GM12878 (cell line): ENCODE measurements around the gene KYAT1. TPM values are rescaled to one million over a fixed set of nuclear protein-coding genes. Genes with fewer than 3 reads are reported as not detected.

Experiments used
- ATAC-seq: fragments of 200-7000 bp; cut with Tn5 transposase; 3 replicates; pipeline ENCODE4 v1.9.1; 2020; ENCODE audit warnings: mild to moderate bottlenecking, moderate library complexity
- BruUV-seq: library from RNA; stranded (reverse); fragments of 400-500 nt; replicated peaks from 2 replicates; lab custom pipeline; 2021; lab: Mats Ljungman, UMichigan
- CTCF ChIA-PET: fragments of 300-600 bp; sonication (Branson Sonifier 250); formaldehyde crosslinking; extraction: SDS; loops from one replicate; lab custom pipeline; 2021; ENCODE audit warnings: inconsistent platforms; lab: Yijun Ruan, JAX
- POLR2A ChIA-PET: fragments of 350-600 bp; formaldehyde crosslinking; extraction: SDS; loops from one replicate; lab custom pipeline; 2021; ENCODE audit warnings: inconsistent platforms; lab: Charles Lee
- RAD21 ChIA-PET: fragments of 300-600 bp; sonication (Branson Sonifier 250); formaldehyde crosslinking; loops from one replicate; lab custom pipeline; 2023; ENCODE audit warnings: antibody characterized with exemption; ENCODE audit not compliant: unreplicated experiment; lab: Charles Lee
- SMC1A ChIA-PET: fragments of 300-600 bp; sonication (Branson Sonifier 250); formaldehyde crosslinking; loops from one replicate; lab custom pipeline; 2023; ENCODE audit not compliant: unreplicated experiment, uncharacterized antibody; lab: Charles Lee
- DNase-seq: peaks from one replicate; pipeline ENCODE4 v3.0.0-alpha.2; 2011; ENCODE audit warnings: low read depth, low spot score
- FAIRE-seq: peaks from 3 replicates; lab custom pipeline; 2011; peaks lifted over from hg19 to GRCh38; lab: Jason Lieb, UNC
- H2AFZ ChIP-seq: 2 replicates; pipeline ENCODE4 v1.6.0; 2011; ENCODE audit warnings: low read depth, low read length, control low read depth; ENCODE audit not compliant: control insufficient read depth
- H3K27ac ChIP-seq: 2 replicates; pipeline ENCODE4 v1.5.1; 2011; ENCODE audit warnings: control low read depth; ENCODE audit not compliant: control insufficient read depth, insufficient read depth
- H3K27me3 ChIP-seq, 2 experiments: replicated peaks in 1 of 2; 2 replicates each; pipeline versions ENCODE4 v1.6.0 to v1.6.1; 2011; ENCODE audit warnings: low read length in 1 of 2; ENCODE audit not compliant: control insufficient read depth in 2 of 2, insufficient read depth in 2 of 2
- H3K36me3 ChIP-seq, 2 experiments: 2 replicates each; pipeline ENCODE4 v1.5.1; 2011; ENCODE audit warnings: low read length in 1 of 2; ENCODE audit not compliant: control insufficient read depth in 2 of 2, insufficient read depth in 2 of 2
- H3K4me1 ChIP-seq: 2 replicates; pipeline ENCODE4 v1.6.1; 2011; ENCODE audit warnings: mild to moderate bottlenecking, low read length, moderate library complexity, mixed read lengths; ENCODE audit not compliant: control insufficient read depth, insufficient read depth
- H3K4me2 ChIP-seq: 2 replicates; pipeline ENCODE4 v1.6.0; 2011; ENCODE audit warnings: control low read depth; ENCODE audit not compliant: control insufficient read depth, insufficient read depth
- H3K4me3 ChIP-seq: fragments of 200-600 bp; sonication (generic); 2 replicates; pipeline ENCODE4 v1.5.1; 2016
- H3K79me2 ChIP-seq: 2 replicates; pipeline ENCODE4 v1.6.0; 2011; ENCODE audit warnings: low read length; ENCODE audit not compliant: control insufficient read depth, insufficient read depth
- H3K9ac ChIP-seq: 2 replicates; pipeline ENCODE4 v1.8.0; 2011; ENCODE audit warnings: low read length, control low read depth, mixed read lengths; ENCODE audit not compliant: control insufficient read depth, insufficient read depth
- H3K9me3 ChIP-seq: replicated peaks from 3 replicates; pipeline ENCODE4 v1.5.1; 2011; ENCODE audit warnings: mild to moderate bottlenecking, low read length; ENCODE audit not compliant: control insufficient read depth, insufficient read depth
- H4K20me1 ChIP-seq: 2 replicates; pipeline ENCODE4 v1.6.0; 2011; ENCODE audit not compliant: control insufficient read depth, insufficient read depth
- BCLAF1 ChIP-seq: fragments of 450-650 bp; IDR thresholded peaks from 2 replicates; pipeline ENCODE4 v1.6.1; 2017; ENCODE audit warnings: antibody characterized with exemption, mild to moderate bottlenecking, moderate library complexity
- BRCA1 ChIP-seq: IDR thresholded peaks from 2 replicates; pipeline ENCODE4 v1.6.1; 2011; ENCODE audit warnings: low read depth, low read length, improper control_type of control experiment
- CHD4 ChIP-seq: fragments of 200-600 bp; sonication (generic); IDR thresholded peaks from 2 replicates; pipeline ENCODE4 v1.6.1; 2016; ENCODE audit warnings: mild to moderate bottlenecking
- DPF2 ChIP-seq: fragments of 450-650 bp; IDR thresholded peaks from 2 replicates; pipeline ENCODE4 v1.6.1; 2017; ENCODE audit warnings: mild to moderate bottlenecking
- EGR1 ChIP-seq, 2 experiments: IDR thresholded peaks; 1 replicate in 1 of 2; 2 replicates in 1 of 2; pipeline ENCODE4 v1.6.1; 2011 to 2012; ENCODE audit warnings: low read depth in 2 of 2, low read length in 2 of 2, borderline replicate concordance in 1 of 2, mild to moderate bottlenecking in 1 of 2, moderate library complexity in 1 of 2
- NBN ChIP-seq: fragments of 450-650 bp; IDR thresholded peaks from 2 replicates; pipeline ENCODE4 v1.6.1; 2016
- PRDM15 ChIP-seq: fragments of 450-650 bp; formaldehyde crosslinking; IDR thresholded peaks from 2 replicates; pipeline ENCODE4 v1.4.0; 2020; ENCODE audit warnings: mild to moderate bottlenecking, moderate library complexity
- REST ChIP-seq: IDR thresholded peaks from 2 replicates; pipeline ENCODE4 v1.6.1; 2012; ENCODE audit warnings: mild to moderate bottlenecking, low read depth, low read length
- USF2 ChIP-seq: IDR thresholded peaks from 2 replicates; pipeline ENCODE4 v1.6.1; 2011; ENCODE audit warnings: low read depth, low read length, improper control_type of control experiment, borderline replicate concordance
- YBX1 ChIP-seq: fragments of 450-650 bp; IDR thresholded peaks from 2 replicates; pipeline ENCODE4 v1.6.1; 2016; ENCODE audit warnings: antibody characterized with exemption
- ZNF217 ChIP-seq: fragments of 450-650 bp; IDR thresholded peaks from 2 replicates; pipeline ENCODE4 v1.6.1; 2017; ENCODE audit warnings: antibody characterized with exemption, mild to moderate bottlenecking
- WGBS: methylation state at CpG from one replicate; pipeline ENCODE4 v1.1.6; 2016; ENCODE audit warnings: low lambda C conversion rate; ENCODE audit not compliant: insufficient replicate concordance, insufficient coverage; ENCODE audit errors: missing lambda C conversion rate; 5-methylcytosine and 5-hydroxymethylcytosine counted together
- in situ Hi-C: fragments of 300-500 bp; cut with MboI; formaldehyde crosslinking; loops from 9 replicates; pipeline ENCODE4 v1.14.3; 2018; ENCODE audit warnings: mixed read lengths
- intact Hi-C: fragments of 100-400 bp; cut with micrococcal nuclease; formaldehyde crosslinking; loops from one replicate; pipeline ENCODE4 v1.14.2; 2022; ENCODE audit not compliant: unreplicated experiment
- polyA plus RNA-seq, 11 experiments: library from polyadenylated mRNA; depleted of rRNA in 4 of 11; unstranded in 6 of 11; stranded (reverse) in 5 of 11; fragments of >200 nt; fragmentation: Nextera tagmentation in 4 of 11; fragmentation: Illumina TruSeq in 1 of 11; extraction: Ambion mirVana in 4 of 11; extraction: Trizol in 1 of 11; gene quantifications; 1 replicate in 1 of 11; 2 replicates in 10 of 11; pipeline versions ENCODE4 v1.2.1 to v1.2.3, GENCODE V29; 2011 to 2016; ENCODE audit warnings: inconsistent platforms in 2 of 11, missing spikeins in 2 of 11, low read depth in 1 of 11
- total RNA-seq, 4 experiments: library from RNA; depleted of rRNA in 3 of 4; stranded (reverse); fragments of >200 nt in 3 of 4; fragmentation: Illumina TruSeq in 1 of 4; extraction: Trizol in 1 of 4; gene quantifications; 2 replicates each; pipeline versions ENCODE4 v1.2.1 to v1.2.3, GENCODE V29; 2013 to 2021

Gene KYAT1
- total and polyA plus RNA-seq, 10 of the 15 experiments (the other 5 are each of a cell fraction or from before 2014, with no cell fraction given) = 5.8 to 15.7 (median 11.4) TPM

GRCh38 chr9:128898845-128899565, 17.3 kb upstream of the KYAT1 start (continued):
- no peak for TF ChIP-seq BCLAF1
- no peak for TF ChIP-seq NBN
- no peak for TF ChIP-seq ZNF217
- no peak for TF ChIP-seq BRCA1

- no peak for FAIRE-seq
- Histone ChIP-seq H3K4me1 (peaks cover 31% of the 10 kb centered on the region), H4K20me1 (no peaks in the 10 kb centered on the region), H2AFZ (no peak overlapping the region), H3K4me3 (no peak overlapping the region), H3K9me3 (no peaks in the 10 kb centered on the region), H3K79me2 (no peaks in the 10 kb centered on the region), H3K27me3 (no peaks in the 10 kb centered on the region), H3K4me2 (no peak overlapping the region), H3K36me3 (peaks cover 1 to 6% of the 10 kb centered on the region in 2 experiments; a peak in 3 of 4 replicates), H3K9ac (no peak overlapping the region), H3K27ac (no peak overlapping the region)
- WGBS = 88% methylated on average over 5 of the region's 5 CpGs
- ChIA-PET SMC1A (interaction anchor here (0.6 to 1.6 kb wide), 2 partner anchors 10 to 16 kb away, joined by 3 to 5 read pairs; no protein-coding TSS in a partner anchor), POLR2A (no interaction called here), RAD21 (no interaction called here), CTCF (no interaction called here)
- intact Hi-C loops = no loop called here
- in situ Hi-C loops = no loop called here
- no peak for DNase-seq
- no TSS peak for BruUV-seq
- no peak for ATAC-seq
- TF ChIP-seq YBX1 (no peak), EGR1 (IDR thresholded peaks at IDR 0.05; ENCODE audit: borderline replicate concordance in 1 of 2, low read depth in 2 of 2, low read length in 2 of 2) (no peak), CHD4 (no peak), REST (no peak), USF2 (no peak), PRDM15 (CRISPR knock-in tag) (no peak), DPF2 (no peak)
Measured at GRCh38 chr9:128898382-128898781, 16.6 kb upstream of the KYAT1 start.
